ENCODE results near the gene SASH1.

DNA sequence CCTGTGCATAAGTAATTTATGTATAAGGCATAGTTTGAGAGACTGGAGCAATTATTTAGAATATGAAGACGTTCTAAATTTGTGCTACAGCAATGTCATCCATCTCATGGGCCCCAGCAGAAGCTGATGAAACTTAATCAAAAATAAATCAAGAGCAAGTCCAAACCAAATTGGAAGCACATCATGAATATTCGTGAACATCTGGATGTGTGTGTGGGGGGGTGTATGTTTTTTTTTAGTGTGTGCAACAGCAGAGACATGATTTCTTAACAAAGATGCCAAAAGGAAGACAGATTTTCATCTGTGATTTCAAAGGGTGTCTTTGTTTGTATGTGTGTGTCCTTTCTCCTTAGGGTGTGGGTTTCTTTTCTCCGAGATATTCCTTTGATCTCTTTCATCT is 58.9 kb downstream of the SASH1 start:
- TF ChIP-seq EZH2phosphoT487 (IDR thresholded peaks at IDR 0.05; ENCODE audit: borderline replicate concordance, low read length) (no peak), CTCF (conservative IDR thresholded peaks at IDR 0.05; ENCODE audit: low read depth, low read length) (no peak)

Data from PC-3 (cell line).